Muscle layer of duodenum (tissue), 2 donors: ENCODE data around the gene NDUFB8.

Experiments used
- H3K27ac ChIP-seq: one replicate; pipeline ENCODE4 v1.7.0; 2013; ENCODE audit warnings: mild to moderate bottlenecking, low read length
- H3K27me3 ChIP-seq: one replicate; pipeline ENCODE4 v1.7.0; 2013; ENCODE audit warnings: low read depth, mild to moderate bottlenecking, control low read depth, low read length
- H3K36me3 ChIP-seq, 2 donors: one replicate each; pipeline ENCODE4 v1.7.0; 2013; ENCODE audit warnings: low read length in 2 of 2, control low read depth in 1 of 2, mild to moderate bottlenecking in 1 of 2; ENCODE audit not compliant: insufficient read depth in 2 of 2, control insufficient read depth in 1 of 2
- H3K4me1 ChIP-seq, 2 donors: one replicate each; pipeline ENCODE4 v1.7.0; 2013; ENCODE audit warnings: low read length in 2 of 2, mild to moderate bottlenecking in 2 of 2, control low read depth in 1 of 2, moderate library complexity in 1 of 2; ENCODE audit not compliant: insufficient read depth in 2 of 2, control insufficient read depth in 1 of 2
- H3K4me3 ChIP-seq, 2 donors: one replicate each; pipeline ENCODE4 v1.7.0; 2013; ENCODE audit warnings: low read length in 2 of 2, low read depth in 1 of 2, mild to moderate bottlenecking in 1 of 2
- H3K9me3 ChIP-seq, 2 donors: one replicate each; pipeline ENCODE4 v1.7.0; 2013; ENCODE audit warnings: low read length in 2 of 2, control low read depth in 1 of 2, mild to moderate bottlenecking in 1 of 2; ENCODE audit not compliant: control insufficient read depth in 1 of 2
- donor health status: healthy.

The NDUFB8 gene

GRCh38 chr10:100483876-100484666 is 45.6 kb downstream of the NDUFB8 start:
- Histone ChIP-seq H3K9me3 (no peaks in the 10 kb centered on the region), H3K27me3 (peaks cover 20% of the 10 kb centered on the region), H3K36me3 (peaks cover 24 to 33% of the 10 kb centered on the region in 2 donors), H3K4me3 (no peak overlapping the region), H3K27ac (no peak overlapping the region), H3K4me1 (peaks cover 0 to 16% of the 10 kb centered on the region in 2 donors)

- H3K4me3 ChIP-seq: peak overlapping the region; percentile 59 to 71
- peaks cover 18 to 22% of the 10 kb centered on the region in 2 donors for H3K36me3 ChIP-seq
- no peaks in the 10 kb centered on the region for H3K9me3 ChIP-seq
- H3K4me1 ChIP-seq: peaks cover 0 to 16% of the 10 kb centered on the region in 2 donors
- no peak overlapping the region for H3K27ac ChIP-seq
- peaks cover 23% of the 10 kb centered on the region for H3K27me3 ChIP-seq
These were observed 46.9 kb downstream of the NDUFB8 start for GRCh38 chr10:100482834-100483185.

DNA sequence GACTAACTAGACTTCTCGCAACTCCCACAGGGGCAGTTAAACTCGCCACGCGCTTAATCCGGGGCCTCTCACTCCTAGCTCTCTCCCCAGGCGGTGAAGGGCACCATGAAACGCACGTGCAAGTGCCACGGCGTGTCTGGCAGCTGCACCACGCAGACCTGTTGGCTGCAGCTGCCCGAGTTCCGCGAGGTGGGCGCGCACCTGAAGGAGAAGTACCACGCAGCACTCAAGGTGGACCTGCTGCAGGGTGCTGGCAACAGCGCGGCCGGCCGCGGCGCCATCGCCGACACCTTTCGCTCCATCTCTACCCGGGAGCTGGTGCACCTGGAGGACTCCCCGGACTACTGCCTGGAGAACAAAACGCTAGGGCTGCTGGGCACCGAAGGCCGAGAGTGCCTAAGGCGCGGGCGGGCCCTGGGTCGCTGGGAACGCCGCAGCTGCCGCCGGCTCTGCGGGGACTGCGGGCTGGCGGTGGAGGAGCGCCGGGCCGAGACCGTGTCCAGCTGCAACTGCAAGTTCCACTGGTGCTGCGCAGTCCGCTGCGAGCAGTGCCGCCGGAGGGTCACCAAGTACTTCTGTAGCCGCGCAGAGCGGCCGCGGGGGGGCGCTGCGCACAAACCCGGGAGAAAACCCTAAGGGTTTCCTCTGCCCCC is 47.4 kb downstream of the NDUFB8 start:
- H3K27me3 ChIP-seq: peaks cover 23% of the 10 kb centered on the region
- no peak overlapping the region for H3K27ac ChIP-seq
- H3K9me3 ChIP-seq: no peaks in the 10 kb centered on the region
- H3K4me1 ChIP-seq: peaks cover 0 to 16% of the 10 kb centered on the region in 2 donors
- H3K4me3 ChIP-seq: peak overlapping the region; percentile 59 to 71
- H3K36me3 ChIP-seq: peaks cover 13 to 17% of the 10 kb centered on the region in 2 donors

- peaks cover 6 to 9% of the 10 kb centered on the region in 2 donors for H3K36me3 ChIP-seq
- H3K27ac ChIP-seq: no peak overlapping the region
- H3K9me3 ChIP-seq: no peaks in the 10 kb centered on the region
- peak overlapping the region; percentile 59 to 71 for H3K4me3 ChIP-seq
- peaks cover 0 to 16% of the 10 kb centered on the region in 2 donors for H3K4me1 ChIP-seq
- peaks cover 23% of the 10 kb centered on the region for H3K27me3 ChIP-seq
These were observed 48.1 kb downstream of the NDUFB8 start for GRCh38 chr10:100481462-100482081.

- Histone ChIP-seq H3K4me3 (no peak overlapping the region), H3K27ac (no peak overlapping the region), H3K27me3 (peaks cover 23% of the 10 kb centered on the region), H3K9me3 (no peaks in the 10 kb centered on the region), H3K4me1 (peaks cover 0 to 16% of the 10 kb centered on the region in 2 donors), H3K36me3 (no peaks in the 10 kb centered on the region)
These were observed 49.7 kb downstream of the NDUFB8 start for GRCh38 chr10:100480002-100480401.

GRCh38 chr10:100479037-100479436 is 50.6 kb downstream of the NDUFB8 start:
- H3K9me3 ChIP-seq: no peaks in the 10 kb centered on the region
- peaks cover 0 to 16% of the 10 kb centered on the region in 2 donors for H3K4me1 ChIP-seq
- no peaks in the 10 kb centered on the region for H3K36me3 ChIP-seq
- H3K27me3 ChIP-seq: peaks cover 23% of the 10 kb centered on the region
- no peak overlapping the region for H3K27ac ChIP-seq
- H3K4me3 ChIP-seq: no peak overlapping the region

DNA sequence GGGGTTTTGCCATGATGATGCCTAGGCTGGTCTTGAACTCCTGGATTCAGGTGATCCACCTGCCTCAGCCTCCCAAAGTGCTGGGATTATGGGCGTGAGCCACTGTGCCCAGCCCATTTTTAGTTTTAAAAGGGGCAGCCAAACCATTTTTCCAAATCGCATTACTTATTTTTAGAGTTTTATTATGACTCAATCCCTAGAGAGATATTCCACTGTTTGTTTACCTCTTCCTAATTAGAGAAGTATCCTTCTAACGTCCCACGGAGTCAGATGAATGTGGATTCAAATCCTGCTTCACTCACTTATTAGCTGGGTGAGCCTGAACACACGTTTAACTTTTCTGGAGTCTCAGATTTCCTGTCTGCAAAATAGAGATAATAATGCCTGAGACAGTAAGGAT is 51.7 kb downstream of the NDUFB8 start:
- peaks cover 21% of the 10 kb centered on the region for H3K27me3 ChIP-seq
- peaks cover 0 to 13% of the 10 kb centered on the region in 2 donors for H3K4me1 ChIP-seq

More for the DNA sequence above, 51.7 kb downstream of the NDUFB8 start:
- H3K9me3 ChIP-seq: no peaks in the 10 kb centered on the region
- no peak overlapping the region for H3K4me3 ChIP-seq
- H3K36me3 ChIP-seq: no peaks in the 10 kb centered on the region
- no peak overlapping the region for H3K27ac ChIP-seq
